Activated CD4-positive, CD25-positive, alpha-beta regulatory T cell treated with anti-CD3 and anti-CD28 coated beads, Interleukin-2, amount 50 U/mL, for 24 hours (primary cell): ENCODE results near the gene RGN.
"Not testable (repeated sequence)": the region's sequence is repeated elsewhere in the genome, so short reads cannot be mapped to it uniquely, and the experiment has no call there.

Source experiments
- ATAC-seq, 2 donors: fragments of 150-1000 bp; cut with Tn5 transposase; one replicate each; pipeline ENCODE4 v1.10.0; 2021; ENCODE audit warnings: mild to moderate bottlenecking in 1 of 2, moderate library complexity in 1 of 2

RGN gene

GRCh38 chrX:47078129-47079043 lies at the start of gene RGN:
Gene RGN, plus strand, starts transcription at chrX:47078443. Its CDS starts 2,702 bp downstream, at chrX:47081145.
- ATAC-seq, result no peak

DNA sequence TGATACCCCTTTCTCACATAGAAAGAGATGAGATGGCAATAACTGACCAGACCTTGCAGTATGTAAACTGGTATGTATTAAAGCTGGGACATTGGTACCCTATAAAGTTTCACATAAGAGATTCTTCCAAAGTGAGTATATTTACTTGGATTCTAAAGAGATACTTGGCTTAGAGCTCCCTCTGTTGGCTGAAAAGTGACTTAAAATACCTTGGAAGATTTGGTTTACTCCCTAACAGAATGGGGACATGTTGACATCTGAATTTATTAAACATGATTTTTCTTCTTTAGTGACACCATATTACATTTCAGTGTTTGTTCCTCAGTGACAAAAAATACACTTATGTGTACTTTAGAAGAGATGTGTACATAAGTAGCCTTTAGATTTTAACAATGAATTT lies 47.9 kb upstream of the RGN start:
- ATAC-seq, result no peak

- no peak for ATAC-seq
These were observed 30.3 kb upstream of the RGN start for GRCh38 chrX:47047989-47048388.

GRCh38 chrX:47059142-47059874 lies 18.9 kb upstream of the RGN start:
- ATAC-seq, result no peak

DNA sequence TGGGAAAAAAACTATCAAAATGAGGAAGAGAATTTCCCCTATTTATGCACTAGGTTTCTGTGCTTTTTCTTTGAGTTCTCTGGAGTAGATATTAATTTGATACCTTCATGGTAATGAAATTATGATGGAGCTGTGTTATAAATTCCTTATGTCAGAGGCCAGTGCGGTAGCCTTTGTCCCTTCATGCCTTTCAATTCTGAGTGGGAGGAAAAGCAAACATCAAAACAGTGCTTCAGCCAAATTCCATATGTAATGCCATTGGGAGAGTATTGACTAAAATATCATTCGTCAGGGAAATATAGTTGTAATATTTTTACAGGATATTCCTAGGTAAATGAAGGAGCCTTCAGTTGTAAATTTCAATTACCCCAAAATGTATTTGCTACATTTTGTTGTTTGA lies 17.5 kb upstream of the RGN start:
- no peak for ATAC-seq

- no peak for ATAC-seq
These were observed 16.9 kb upstream of the RGN start for GRCh38 chrX:47061238-47061919.

- ATAC-seq, result no peak
These were observed 15.1 kb upstream of the RGN start for GRCh38 chrX:47063179-47063578.

GRCh38 chrX:47068214-47068613 lies 10.0 kb upstream of the RGN start:
- ATAC-seq, result no peak

GRCh38 chrX:47068720-47069119 lies 9.5 kb upstream of the RGN start:
- no peak for ATAC-seq

GRCh38 chrX:47080215-47080914 lies 2.1 kb downstream of the RGN start:
- ATAC-seq, result no peak

DNA sequence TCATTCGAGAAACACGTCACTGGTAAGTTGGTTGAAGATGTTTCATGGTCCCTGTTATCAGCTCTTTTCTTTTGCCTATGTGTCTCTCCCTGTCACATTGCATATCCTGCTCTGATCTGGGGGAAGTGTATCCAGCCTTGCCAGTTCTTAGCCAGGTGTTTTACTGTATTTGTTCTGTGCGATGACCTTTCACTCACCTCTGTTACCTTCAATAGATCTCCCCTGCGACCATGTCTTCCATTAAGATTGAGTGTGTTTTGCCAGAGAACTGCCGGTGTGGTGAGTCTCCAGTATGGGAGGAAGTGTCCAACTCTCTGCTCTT lies 2.6 kb downstream of the RGN start:
- no peak for ATAC-seq

DNA sequence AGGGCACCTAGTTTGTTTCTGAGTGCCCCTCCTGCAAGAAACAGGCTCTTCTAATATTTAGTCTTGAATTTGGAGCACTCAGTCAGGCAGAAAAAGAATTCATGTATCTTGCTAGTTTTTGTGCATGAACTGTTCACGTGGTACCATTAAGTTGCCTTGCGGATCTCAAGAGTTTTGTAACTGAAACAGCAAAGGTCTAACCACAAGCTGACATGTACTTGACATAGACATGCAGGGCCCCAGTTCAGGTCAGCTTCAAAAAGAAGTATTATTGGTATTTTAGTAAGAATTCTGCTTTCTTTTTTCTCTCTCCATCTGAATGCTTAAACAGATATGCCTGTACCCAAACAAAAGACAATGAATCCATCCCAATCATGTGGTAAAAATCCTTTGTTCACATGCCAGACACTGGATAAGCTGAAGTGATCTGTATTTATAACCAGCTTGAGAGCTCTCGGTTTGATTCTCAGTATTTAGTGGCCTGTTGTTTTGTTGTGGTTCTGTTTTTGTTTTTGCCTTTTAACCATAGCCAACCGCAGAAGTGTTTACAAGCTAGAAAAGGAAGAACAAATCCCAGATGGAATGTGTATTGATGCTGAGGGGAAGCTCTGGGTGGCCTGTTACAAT lies 13.0 kb downstream of the RGN start:
- no peak for ATAC-seq

GRCh38 chrX:47093248-47093647 lies 15.0 kb downstream of the RGN start:
- ATAC-seq, result no peak

DNA sequence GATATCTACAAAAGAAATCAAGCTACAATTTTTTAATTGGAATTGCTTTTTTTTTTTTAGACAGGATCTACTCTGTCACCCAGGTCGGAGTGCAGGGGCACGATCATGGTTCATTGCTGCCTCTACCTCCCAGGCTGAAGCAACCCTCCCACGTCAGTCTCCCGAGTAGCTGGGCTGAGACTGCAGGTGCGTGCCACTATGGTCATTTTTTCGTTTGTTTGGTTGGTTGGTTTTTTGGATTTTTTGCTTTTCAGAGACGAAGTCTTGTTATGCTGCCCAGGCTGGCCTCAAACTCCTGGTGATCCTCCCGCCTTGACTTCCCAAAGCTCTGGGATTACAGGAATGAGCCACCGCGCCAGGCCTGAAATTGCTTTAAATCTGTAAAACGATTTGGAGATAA lies 15.6 kb downstream of the RGN start:
- ATAC-seq, result no peak

DNA sequence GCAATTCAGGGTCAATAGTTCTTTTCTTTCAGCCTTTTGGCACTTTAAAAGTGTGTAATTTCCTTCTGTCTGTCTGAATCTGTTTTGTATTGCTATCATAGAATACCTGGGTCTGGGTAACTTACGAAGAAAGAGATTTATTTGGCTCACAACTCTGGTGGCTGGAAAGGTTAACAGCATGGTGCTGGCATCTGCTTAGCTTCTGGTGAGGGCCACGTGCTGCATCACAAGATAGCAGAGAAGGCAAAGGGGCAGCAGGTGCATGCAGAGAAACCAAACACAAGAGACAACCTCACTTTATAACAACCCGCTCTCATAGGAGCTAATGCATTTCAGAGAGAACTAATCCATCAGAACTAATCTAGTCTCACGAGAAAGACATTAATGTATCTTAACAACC lies 18.8 kb downstream of the RGN start:
- ATAC-seq, result no peak

DNA sequence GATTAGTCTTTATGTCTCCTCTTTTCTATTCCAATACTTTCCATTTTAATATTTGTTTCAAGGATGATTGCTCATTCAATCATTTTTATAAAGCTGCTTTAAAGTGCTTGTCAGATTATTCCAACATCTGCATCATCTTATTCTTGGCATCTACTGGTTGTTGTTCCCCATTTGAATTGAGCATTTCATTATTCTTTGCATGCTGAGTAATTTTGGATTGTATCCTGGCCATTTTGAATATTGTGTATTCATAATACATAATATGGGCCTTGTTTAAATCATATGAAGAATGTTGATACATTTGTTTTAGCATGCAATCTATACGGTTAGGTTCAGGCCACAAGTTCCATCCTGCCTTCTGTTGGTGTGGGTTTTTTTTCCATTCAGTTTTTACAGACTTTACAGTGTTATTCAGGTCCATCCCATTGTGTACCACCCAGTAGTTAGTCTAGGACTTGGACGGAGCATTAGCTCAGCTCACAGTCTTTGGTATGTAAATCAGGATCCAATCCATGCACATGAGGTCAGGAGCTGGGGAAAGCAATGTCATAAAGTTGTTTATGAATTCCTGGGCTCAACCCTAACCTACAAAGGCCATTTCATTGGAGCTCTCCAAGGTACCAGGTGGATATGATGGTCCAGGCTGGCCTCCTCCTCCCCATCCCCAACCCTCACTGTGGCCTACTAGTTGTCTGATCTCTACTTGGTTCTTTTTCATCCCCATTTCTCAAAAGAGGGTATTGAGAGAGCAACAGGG lies 20.3 kb downstream of the RGN start:
- no peak for ATAC-seq

DNA sequence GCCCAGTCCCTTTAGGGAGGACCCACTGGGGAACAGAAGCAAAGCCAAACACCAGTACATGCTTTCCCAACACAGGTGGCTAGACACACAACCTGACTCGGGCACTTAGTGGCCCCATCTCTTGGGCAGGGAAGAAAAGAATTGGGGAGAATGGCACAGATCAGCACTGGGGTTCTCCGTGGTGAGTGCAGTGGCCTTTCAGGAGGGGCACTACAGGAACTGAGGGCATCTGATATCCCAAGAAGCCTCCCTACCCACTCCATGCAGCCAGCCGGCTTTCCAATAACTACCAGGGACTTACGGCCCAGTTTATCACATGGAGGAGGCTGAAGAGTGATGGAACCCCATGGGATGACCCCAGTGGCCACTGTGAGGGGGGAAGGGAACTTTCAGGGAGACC lies 23.0 kb downstream of the RGN start:
- ATAC-seq, result no peak

- not testable (repeated sequence) for ATAC-seq
These were observed 32.8 kb downstream of the RGN start for GRCh38 chrX:47110936-47111615.

- ATAC-seq, result no peak
These were observed 34.2 kb downstream of the RGN start for GRCh38 chrX:47112316-47112954.

DNA sequence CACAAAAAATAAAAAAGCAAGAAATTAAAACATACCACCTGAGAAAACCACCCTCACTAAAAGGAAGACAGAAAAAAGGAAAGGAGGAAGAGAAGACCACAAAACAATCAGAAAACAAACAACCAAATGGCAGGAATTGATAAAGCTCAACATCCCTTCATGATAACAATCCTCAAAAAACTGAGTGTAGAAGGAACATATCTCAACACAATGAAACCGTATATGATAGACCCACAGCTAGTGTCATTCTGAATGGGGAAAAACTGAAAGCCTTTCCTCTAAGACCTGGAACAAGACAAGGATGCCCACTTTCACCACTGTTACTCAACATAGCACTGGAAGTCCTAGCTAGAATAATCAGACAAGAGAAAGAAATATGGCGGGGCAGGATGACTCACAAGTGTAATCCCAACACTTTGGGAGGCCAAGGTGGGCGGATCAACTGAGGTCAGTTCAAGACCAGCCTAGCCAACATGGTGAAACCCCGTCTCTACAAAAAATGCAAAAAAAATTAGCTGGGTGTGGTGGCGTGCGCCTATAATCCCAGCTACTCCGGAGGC lies 38.4 kb downstream of the RGN start:
- ATAC-seq, result not testable (repeated sequence)
